Measurements from ENCODE around the gene ZSCAN5C.
"Not testable (repeated sequence)": the region's sequence is repeated elsewhere in the genome, so short reads cannot be mapped to it uniquely, and the experiment has no call there.

The ZSCAN5C gene

DNA sequence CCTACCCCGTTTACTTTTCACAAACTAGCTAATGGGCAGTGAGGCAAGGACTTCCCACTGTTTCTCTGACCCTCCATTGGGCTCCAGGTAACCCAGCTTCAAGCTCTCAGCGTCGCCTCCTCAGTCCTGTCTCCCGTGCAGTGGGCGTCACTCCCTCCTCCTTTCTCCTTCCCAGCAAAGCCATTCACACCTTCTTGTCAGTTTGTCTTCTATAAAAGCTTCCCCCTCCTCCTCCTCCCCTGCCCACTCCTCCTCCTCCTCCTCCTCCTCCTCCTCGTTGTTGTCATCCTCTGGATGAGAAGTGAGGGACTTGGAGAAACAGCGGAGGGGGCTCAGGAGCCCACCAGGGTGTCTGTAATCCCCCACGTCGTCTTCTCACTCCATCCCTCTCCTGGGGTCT is 28.0 kb upstream of the ZSCAN5C start:
- TF ChIP-seq, protein P1, sequence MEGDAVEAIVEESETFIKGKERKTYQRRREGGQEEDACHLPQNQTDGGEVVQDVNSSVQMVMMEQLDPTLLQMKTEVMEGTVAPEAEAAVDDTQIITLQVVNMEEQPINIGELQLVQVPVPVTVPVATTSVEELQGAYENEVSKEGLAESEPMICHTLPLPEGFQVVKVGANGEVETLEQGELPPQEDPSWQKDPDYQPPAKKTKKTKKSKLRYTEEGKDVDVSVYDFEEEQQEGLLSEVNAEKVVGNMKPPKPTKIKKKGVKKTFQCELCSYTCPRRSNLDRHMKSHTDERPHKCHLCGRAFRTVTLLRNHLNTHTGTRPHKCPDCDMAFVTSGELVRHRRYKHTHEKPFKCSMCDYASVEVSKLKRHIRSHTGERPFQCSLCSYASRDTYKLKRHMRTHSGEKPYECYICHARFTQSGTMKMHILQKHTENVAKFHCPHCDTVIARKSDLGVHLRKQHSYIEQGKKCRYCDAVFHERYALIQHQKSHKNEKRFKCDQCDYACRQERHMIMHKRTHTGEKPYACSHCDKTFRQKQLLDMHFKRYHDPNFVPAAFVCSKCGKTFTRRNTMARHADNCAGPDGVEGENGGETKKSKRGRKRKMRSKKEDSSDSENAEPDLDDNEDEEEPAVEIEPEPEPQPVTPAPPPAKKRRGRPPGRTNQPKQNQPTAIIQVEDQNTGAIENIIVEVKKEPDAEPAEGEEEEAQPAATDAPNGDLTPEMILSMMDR (conservative IDR thresholded peaks at IDR 0.05) = no peak
- TF ChIP-seq ZFX (IDR thresholded peaks at IDR 0.05) = no peak
- H3K27ac ChIP-seq = no peak overlapping the region

DNA sequence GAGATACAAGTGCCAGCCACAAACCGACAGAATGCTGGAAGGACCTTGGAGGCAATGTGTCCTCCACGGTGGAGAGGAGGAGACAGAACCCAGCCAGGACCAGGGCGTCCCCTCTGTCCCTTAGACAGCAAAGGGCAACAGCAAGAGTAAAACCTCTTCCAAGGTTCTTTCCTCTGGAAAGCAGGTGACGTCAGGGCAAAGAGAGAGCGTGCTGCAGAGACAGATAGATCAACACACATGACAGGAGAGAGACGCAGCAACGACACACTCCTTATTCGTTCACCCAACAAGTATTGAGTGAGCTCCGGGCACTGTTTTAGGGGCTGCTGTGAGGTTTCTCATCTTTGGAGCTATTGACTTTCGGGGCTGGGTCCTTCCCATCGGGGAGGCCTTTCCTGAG is 27.5 kb upstream of the ZSCAN5C start:
- no peak overlapping the region for H3K27ac ChIP-seq
- TF ChIP-seq ZFX (IDR thresholded peaks at IDR 0.05) = no peak
- TF ChIP-seq, protein P1 (conservative IDR thresholded peaks at IDR 0.05) = no peak

DNA sequence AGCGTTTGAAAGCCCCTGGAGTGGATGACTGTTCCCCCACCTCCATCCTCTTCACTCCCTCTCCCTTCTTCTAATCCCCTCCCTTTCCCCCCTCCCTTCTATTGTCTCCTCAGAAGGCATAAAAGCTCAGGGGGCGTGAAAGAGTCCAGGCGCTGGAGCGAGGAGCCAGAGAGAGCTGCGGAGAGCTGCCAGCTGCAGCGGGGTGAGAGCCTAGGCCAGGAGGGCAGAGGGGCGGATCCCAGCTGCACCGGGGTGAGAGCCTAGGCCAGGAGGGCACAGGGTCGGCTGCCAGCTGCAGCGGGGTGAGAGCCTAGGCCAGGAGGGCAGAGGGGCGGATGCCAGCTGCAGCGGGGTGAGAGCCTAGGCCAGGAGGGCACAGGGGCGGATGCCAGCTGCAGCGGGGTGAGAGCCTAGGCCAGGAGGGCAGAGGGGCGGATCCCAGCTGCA is 26.2 kb upstream of the ZSCAN5C start, which contains the start of gene GALP:
Gene GALP (plus strand): TSS at position 148 of the 447 bp plus-strand sequence. CDS start 1,101 bp downstream, outside the sequence.
- H3K27ac ChIP-seq = not testable (repeated sequence)

DNA sequence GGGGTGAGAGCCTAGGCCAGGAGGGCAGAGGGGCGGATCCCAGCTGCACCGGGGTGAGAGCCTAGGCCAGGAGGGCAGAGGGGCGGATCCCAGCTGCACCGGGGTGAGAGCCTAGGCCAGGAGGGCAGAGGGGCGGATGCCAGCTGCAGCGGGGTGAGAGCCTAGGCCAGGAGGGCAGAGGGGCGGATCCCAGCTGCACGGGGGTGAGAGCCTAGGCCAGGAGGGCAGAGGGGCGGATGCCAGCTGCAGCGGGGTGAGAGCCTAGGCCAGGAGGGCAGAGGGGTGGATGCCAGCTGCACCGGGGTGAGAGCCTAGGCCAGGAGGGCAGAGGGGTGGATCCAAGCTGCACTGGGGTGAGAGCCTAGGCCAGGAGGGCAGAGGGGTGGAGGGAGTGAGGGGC is 25.8 kb upstream of the ZSCAN5C start:
- not testable (repeated sequence) for H3K27ac ChIP-seq

DNA sequence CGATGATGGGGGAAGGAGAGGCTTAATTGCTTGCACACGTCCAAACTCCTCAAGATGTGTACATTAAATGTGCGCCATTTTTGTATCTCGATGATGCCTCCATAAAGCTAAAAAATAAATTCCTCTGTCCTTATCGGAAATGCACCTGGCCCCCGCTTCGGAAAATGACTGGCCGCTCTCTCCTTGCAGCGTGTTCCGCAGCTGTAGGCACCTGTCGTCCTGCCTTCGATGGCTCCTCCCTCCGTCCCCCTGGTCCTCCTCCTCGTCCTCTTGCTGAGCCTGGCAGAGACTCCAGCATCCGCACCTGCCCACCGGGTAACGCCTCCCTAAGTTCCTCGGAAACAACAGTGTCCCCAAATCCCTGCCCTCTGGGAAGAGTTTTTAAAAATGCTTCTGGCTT is 25.2 kb upstream of the ZSCAN5C start:
- no peak for TF ChIP-seq ZFX (IDR thresholded peaks at IDR 0.05)
- TF ChIP-seq, protein P1 (conservative IDR thresholded peaks at IDR 0.05) = no peak
- H3K27ac ChIP-seq = no peak overlapping the region

DNA sequence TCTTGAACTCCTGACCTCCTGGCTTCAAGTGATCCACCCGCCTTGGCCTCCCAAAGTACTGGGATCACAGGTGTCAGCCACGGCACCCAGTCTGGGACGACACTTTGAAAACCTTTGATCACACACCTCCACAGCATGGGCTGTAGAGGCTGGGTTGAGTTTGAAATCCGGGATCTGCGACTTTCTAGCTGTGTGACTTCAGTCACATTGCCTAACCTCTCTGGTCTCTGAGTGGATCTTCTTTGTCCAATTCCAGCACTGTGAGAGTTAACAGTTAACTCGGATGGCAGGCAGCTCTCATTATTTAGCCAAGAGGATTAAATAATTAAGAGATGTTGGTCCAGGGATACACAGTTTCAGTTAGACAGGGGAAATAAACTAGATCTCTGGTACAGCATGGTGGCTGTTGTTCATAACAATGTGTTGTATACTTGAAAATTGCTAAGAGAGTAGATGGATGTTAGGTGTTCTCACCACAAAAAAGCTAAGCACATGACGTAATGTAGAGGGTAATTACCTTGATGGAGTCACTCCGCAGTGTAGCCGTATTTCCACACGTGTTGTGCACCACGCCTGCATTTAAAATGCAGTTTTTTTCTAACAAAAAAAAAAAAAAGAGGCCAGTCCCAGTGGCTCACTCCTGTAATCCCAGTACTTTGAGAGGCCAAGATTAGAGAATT is 24.4 kb upstream of the ZSCAN5C start:
- TF ChIP-seq, protein P1 (conservative IDR thresholded peaks at IDR 0.05) = no peak
- no peak for TF ChIP-seq ZFX (IDR thresholded peaks at IDR 0.05)
- H3K27ac ChIP-seq = no peak overlapping the region

DNA sequence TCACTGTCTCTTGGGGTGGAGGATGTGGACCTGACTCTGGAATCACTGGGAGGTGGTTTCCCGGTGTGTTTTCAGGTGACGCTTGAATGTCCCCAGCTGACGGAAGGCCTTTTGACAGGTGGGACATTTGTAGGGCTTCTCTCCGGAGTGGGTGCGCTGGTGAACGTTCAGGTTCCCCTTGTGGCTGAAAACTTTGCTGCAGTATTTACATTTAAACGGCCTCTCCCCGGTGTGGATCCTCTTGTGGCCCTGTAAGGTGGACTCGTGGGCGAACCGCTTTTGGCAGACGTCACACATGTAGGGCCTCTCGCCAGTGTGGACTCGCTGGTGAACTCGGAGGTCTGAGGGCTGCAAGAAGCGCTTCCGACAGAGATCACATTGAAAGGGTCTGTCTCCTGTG is 12.3 kb upstream of the ZSCAN5C start:
- no peak for TF ChIP-seq ZFX (IDR thresholded peaks at IDR 0.05)
- TF ChIP-seq, protein P1 (conservative IDR thresholded peaks at IDR 0.05) = no peak

DNA sequence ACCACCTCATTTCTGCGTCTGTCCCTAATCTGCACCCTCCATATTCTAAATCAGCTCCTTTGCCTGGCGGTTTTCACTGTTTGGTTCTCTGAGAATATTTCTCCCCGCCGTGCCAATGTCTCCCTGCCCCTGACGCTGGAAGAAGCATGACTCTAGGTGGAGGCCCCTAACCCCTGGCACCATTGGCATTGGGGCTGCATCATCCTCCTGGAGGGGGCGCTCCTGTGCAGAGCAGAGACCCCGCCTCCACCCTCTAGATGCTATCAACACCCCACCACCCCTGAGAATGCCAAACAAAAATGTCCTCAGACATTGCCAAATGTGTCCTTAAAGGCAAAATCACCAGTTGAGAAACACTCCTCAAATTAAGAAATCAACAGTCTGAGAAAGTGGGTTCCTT is 11.0 kb upstream of the ZSCAN5C start:
- TF ChIP-seq, protein P1 (conservative IDR thresholded peaks at IDR 0.05) = no peak
- TF ChIP-seq ZFX (IDR thresholded peaks at IDR 0.05) = no peak

More for the DNA sequence above, 12.3 kb upstream of the ZSCAN5C start:
- H3K27ac ChIP-seq = no peak overlapping the region

More for the DNA sequence above, 11.0 kb upstream of the ZSCAN5C start:
- no peak overlapping the region for H3K27ac ChIP-seq

All from C4-2B (cell line).